Measurements from ENCODE around the gene HP1BP3.

Gene HP1BP3

GRCh38 chr1:20710469-20711284 lies 76.4 kb downstream of the HP1BP3 start:
- DNase-seq = no peak

GRCh38 chr1:20709868-20710267 lies 77.2 kb downstream of the HP1BP3 start:
- DNase-seq = no peak

- DNase-seq = no peak
These were observed 78.2 kb downstream of the HP1BP3 start for GRCh38 chr1:20708891-20709290.

- DNase-seq = no peak
These were observed 79.0 kb downstream of the HP1BP3 start for GRCh38 chr1:20708057-20708456.

- DNase-seq = no peak
These were observed 80.3 kb downstream of the HP1BP3 start for GRCh38 chr1:20706841-20707240.

DNA sequence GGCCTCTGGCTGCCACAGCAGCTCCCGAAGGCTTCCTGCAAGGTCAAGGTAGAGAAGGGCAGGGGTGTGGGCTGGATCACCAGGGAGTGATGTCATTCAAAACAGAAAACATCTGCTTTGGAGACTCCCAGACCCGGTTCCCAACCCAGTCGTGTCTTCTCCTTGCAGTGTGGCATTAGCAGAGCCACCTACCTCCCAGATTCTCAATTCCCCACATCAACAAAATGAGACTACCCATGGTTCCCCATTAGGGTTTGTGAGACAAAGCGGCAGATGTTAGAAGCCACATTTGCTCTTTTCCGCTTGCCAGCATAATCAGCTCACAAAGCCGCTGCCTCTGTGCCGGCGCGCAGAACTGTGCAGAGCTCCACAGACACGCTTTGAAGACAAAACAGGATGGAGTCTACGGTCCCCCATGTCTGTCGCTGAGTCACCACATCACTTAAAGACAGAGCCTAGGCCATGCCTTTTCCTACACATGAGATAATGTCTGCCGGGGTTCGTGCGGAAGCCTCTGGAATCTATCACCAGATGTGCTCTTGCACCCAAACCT lies 81.8 kb downstream of the HP1BP3 start:
- no peak for DNase-seq

- no peak for DNase-seq
These were observed 82.5 kb downstream of the HP1BP3 start for GRCh38 chr1:20704390-20705202.

- DNase-seq = no peak
These were observed 83.9 kb downstream of the HP1BP3 start for GRCh38 chr1:20703124-20703756.

DNA sequence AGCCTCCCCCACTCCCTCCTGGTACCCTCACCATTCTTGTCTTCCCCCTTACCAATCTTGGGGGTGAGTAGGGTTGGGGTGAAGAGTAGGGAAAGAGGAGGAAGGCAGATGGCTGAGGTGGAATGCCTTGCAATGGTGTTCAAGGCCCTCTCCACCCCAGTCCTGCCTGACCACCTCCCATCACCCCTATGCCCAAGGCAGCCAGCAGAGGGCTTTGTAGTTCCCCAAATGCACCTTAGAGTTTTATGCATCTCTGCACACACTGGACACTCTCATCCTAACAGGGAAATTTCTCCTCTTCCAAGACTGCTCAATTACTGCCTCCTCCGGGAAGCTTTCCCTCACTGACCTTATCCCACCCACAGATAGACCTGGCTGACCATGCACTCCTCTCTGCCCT lies 84.7 kb downstream of the HP1BP3 start:
- DNase-seq = no peak

DNA sequence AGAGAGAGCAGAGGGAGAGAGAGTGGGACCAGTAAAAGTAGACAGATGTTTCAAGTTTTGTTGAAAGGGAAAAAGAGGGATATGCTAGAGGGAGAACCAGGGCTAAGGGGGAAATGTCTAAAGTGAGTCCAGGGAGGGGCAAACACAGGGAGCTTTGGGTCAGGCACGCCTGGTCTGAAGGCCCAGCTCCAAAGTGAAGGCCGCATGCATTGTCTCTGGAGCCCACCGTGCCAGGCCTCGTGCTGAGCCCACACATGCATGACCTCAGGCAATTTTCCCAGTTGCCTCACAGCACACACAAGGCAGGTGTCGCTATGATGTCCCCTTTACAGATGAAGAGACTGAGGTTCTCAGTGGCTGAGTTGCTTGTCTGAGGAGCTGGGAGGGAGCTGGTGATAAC lies 85.3 kb downstream of the HP1BP3 start:
- no peak for DNase-seq

- DNase-seq = no peak
These were observed 85.7 kb downstream of the HP1BP3 start for GRCh38 chr1:20701446-20701845.

GRCh38 chr1:20700636-20701215 lies 86.4 kb downstream of the HP1BP3 start:
- no peak for DNase-seq

GRCh38 chr1:20699558-20699957 lies 87.5 kb downstream of the HP1BP3 start:
- DNase-seq = no peak

GRCh38 chr1:20698195-20698910 lies 88.8 kb downstream of the HP1BP3 start:
- DNase-seq = no peak

- no peak for DNase-seq
These were observed 89.5 kb downstream of the HP1BP3 start for GRCh38 chr1:20697563-20697962.

DNA sequence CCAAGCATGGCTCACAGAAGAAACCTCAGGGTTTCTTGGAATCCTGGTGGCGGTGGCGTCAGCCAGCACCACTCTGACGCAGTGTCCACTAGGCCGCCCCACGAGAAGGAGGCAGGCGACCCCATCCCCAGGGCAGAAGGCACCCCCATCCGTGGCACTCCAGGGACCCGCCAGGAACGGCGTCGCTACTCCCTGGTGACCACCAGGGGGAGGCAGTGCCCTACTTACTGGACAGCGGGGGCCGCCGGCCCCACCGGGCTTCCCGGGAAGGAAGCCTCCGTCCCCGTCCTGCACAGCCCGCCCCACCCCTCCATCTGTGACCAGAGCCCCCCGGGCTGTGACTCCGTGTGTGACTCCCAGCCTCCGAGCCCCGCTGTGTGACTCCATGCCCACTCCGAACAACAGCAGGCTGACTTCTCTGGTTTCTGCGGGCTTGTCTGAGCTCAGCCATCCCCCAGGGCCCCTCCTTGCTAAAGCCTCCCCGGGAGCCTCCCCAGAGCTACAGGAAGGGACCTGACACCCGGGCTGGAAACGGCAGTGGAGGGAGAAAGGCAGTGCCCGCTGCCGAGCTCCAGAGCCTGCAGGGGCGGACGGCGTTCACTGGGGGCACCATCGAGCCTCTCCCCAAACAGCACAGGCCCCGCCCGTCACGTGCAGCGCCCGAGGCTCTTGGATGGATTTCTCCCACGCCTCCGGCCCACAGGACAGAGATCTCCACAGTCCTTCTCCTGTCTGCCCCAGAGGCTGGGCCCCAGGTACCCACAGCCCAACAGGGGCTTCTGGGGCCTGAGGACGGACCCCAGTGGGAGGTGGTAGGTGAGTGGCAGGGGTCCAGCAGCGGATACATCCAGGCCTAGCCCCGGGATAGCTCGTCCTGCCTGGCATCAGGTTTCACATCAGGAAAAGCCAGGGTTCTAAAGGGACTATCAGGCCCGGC lies 90.4 kb downstream of the HP1BP3 start:
- peak; percentile 55 for DNase-seq

DNA sequence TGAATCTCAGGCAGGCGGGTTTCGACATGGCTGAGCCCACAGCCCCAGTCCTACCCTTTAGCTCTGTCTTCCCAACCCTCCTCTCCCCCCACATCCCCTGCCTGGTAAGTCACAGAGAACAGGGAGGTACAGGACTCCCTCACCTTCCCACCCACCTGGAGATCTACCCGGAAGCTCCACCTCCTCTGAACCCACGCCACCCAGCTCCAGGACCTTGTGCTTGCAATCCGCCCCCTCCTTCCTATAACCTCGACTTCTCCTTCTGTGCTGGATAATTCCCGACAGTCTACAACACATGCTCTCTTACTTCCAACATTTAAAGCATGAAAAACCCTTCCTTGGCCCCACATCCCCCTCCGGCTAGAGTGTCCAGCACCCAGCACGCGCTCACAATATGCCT lies 91.6 kb downstream of the HP1BP3 start:
- no peak for DNase-seq

GRCh38 chr1:20693623-20694022 lies 93.5 kb downstream of the HP1BP3 start:
- DNase-seq = no peak
